HEK293T (cell line): ENCODE results near the gene PRPF40B.

Experiments
- CTCF ChIA-PET: fragments of 350-600 bp; formaldehyde crosslinking; extraction: SDS; loops from one replicate; lab custom pipeline; 2021; ENCODE audit warnings: antibody characterized with exemption, inconsistent platforms; lab: Yijun Ruan, JAX
- POLR2A ChIA-PET: fragments of 350-600 bp; formaldehyde crosslinking; extraction: SDS; loops from one replicate; lab custom pipeline; 2020; ENCODE audit warnings: antibody characterized with exemption, inconsistent platforms; lab: Yijun Ruan, JAX
- DNase-seq: peaks from one replicate; pipeline ENCODE4 v3.0.0; 2012; ENCODE audit warnings: mixed read lengths; ENCODE audit errors: extremely low spot score
- ARNT ChIP-seq: fragments of 450-650 bp; IDR thresholded peaks from 2 replicates; pipeline ENCODE4 v1.6.1; 2017; ENCODE audit warnings: mild to moderate bottlenecking
- BHLHE40 ChIP-seq: fragments of 450-650 bp; IDR thresholded peaks from 2 replicates; pipeline ENCODE4 v1.6.1; 2016; ENCODE audit warnings: mild to moderate bottlenecking, moderate library complexity, borderline replicate concordance
- CTBP1 ChIP-seq: fragments of 450-650 bp; IDR thresholded peaks from 2 replicates; pipeline ENCODE4 v1.6.1; 2016; ENCODE audit warnings: borderline replicate concordance
- ELF4 ChIP-seq: fragments of 450-650 bp; IDR thresholded peaks from 2 replicates; pipeline ENCODE4 v1.6.1; 2017; ENCODE audit warnings: antibody characterized with exemption
- FOXA1 ChIP-seq: fragments of 450-650 bp; IDR thresholded peaks from 2 replicates; pipeline ENCODE4 v1.6.1; 2016; ENCODE audit warnings: mild to moderate bottlenecking
- FOXK2 ChIP-seq: fragments of 450-650 bp; IDR thresholded peaks from 2 replicates; pipeline ENCODE4 v1.6.1; 2016; ENCODE audit warnings: mild to moderate bottlenecking
- FOXM1 ChIP-seq: fragments of 450-650 bp; IDR thresholded peaks from 2 replicates; pipeline ENCODE4 v1.6.1; 2017; ENCODE audit warnings: mild to moderate bottlenecking, borderline replicate concordance
- HDGF ChIP-seq: fragments of 450-650 bp; IDR thresholded peaks from 2 replicates; pipeline ENCODE4 v1.6.1; 2017; ENCODE audit warnings: antibody characterized with exemption, borderline replicate concordance
- L3MBTL2 ChIP-seq: fragments of 450-650 bp; conservative IDR thresholded peaks from 2 replicates; pipeline ENCODE4 v1.6.1; 2016; ENCODE audit warnings: mild to moderate bottlenecking
- LEF1 ChIP-seq: fragments of 450-650 bp; IDR thresholded peaks from 2 replicates; pipeline ENCODE4 v1.6.1; 2017; ENCODE audit warnings: mild to moderate bottlenecking, borderline replicate concordance
- NFRKB ChIP-seq: fragments of 450-650 bp; IDR thresholded peaks from 2 replicates; pipeline ENCODE4 v1.6.1; 2016; ENCODE audit warnings: mild to moderate bottlenecking, moderate library complexity
- PKNOX1 ChIP-seq: fragments of 450-650 bp; IDR thresholded peaks from 2 replicates; pipeline ENCODE4 v1.6.1; 2016
- SP1 ChIP-seq: fragments of 450-650 bp; IDR thresholded peaks from 2 replicates; pipeline ENCODE4 v1.6.1; 2017
- SUZ12 ChIP-seq: fragments of 450-650 bp; IDR thresholded peaks from 2 replicates; pipeline ENCODE4 v1.6.1; 2016; ENCODE audit warnings: mild to moderate bottlenecking
- TARDBP ChIP-seq: fragments of 450-650 bp; IDR thresholded peaks from 2 replicates; pipeline ENCODE4 v1.6.1; 2016
- ZNF384 ChIP-seq: fragments of 450-650 bp; IDR thresholded peaks from 2 replicates; pipeline ENCODE4 v1.6.1; 2016

The PRPF40B gene

GRCh38 chr12:49669796-49670195 is 46.4 kb downstream of the PRPF40B start:
- DNase-seq, result no peak
- TF ChIP-seq FOXA1 (no peak), HDGF (no peak), PKNOX1 (no peak), ARNT (no peak), ZNF384 (no peak), SUZ12 (no peak)
- POLR2A ChIA-PET, result no interaction called here
- CTCF ChIA-PET, result no interaction called here

GRCh38 chr12:49671031-49671765 is 47.8 kb downstream of the PRPF40B start:
- ChIA-PET CTCF (no interaction called here), POLR2A (no interaction called here)
- TF ChIP-seq FOXK2 (no peak), CTBP1 (no peak), ARNT (no peak), HDGF (no peak), FOXM1 (no peak), SP1 (no peak), PKNOX1 (no peak), L3MBTL2 (no peak), BHLHE40 (no peak), SUZ12 (no peak), TARDBP (no peak), LEF1 (no peak), ELF4 (no peak), FOXA1 (no peak), ZNF384 (no peak), NFRKB (no peak)
- no peak for DNase-seq

GRCh38 chr12:49672301-49673217 is 49.2 kb downstream of the PRPF40B start:
- TF ChIP-seq BHLHE40 (no peak), ARNT (no peak), ELF4 (no peak), CTBP1 (no peak), SUZ12 (no peak), FOXM1 (no peak), SP1 (no peak), HDGF (no peak), FOXK2 (no peak), PKNOX1 (no peak), LEF1 (no peak), L3MBTL2 (no peak), ZNF384 (no peak), TARDBP (no peak)
- ChIA-PET POLR2A (no interaction called here), CTCF (interaction anchor here (1.2 kb wide), 1 partner anchor 17 kb away, joined by 4 read pairs; no protein-coding TSS in a partner anchor)
- DNase-seq, result no peak

GRCh38 chr12:49673446-49674317 is 50.3 kb downstream of the PRPF40B start:
- ChIA-PET POLR2A (interaction anchor here (0.9 to 1.7 kb wide), 2 partner anchors 10 to 17 kb away, joined by 3 read pairs; no protein-coding TSS in a partner anchor), CTCF (interaction anchor here (1.2 kb wide), 1 partner anchor 16 kb away, joined by 4 read pairs; no protein-coding TSS in a partner anchor)
- DNase-seq, result no peak
- TF ChIP-seq CTBP1 (no peak), NFRKB (no peak), LEF1 (no peak)

GRCh38 chr12:49674318-49674981 is 51.1 kb downstream of the PRPF40B start:
- POLR2A ChIA-PET, result interaction anchor here (1.7 kb wide), 1 partner anchor 11 kb away, joined by 3 read pairs; no protein-coding TSS in a partner anchor
- TF ChIP-seq NFRKB (no peak), TARDBP (no peak), ARNT (no peak), ELF4 (no peak), HDGF (no peak)
- CTCF ChIA-PET, result no interaction called here
- no peak for DNase-seq
